HepG2 (cell line): ENCODE measurements around the gene ZNF488. TPM values are rescaled to one million over a fixed set of nuclear protein-coding genes. Genes with fewer than 3 reads are reported as not detected.

ENCODE experiments used
- ATAC-seq: fragments of 200-7000 bp; cut with Tn5 transposase; 3 replicates; pipeline ENCODE4 v1.9.1; 2020; ENCODE audit warnings: mild to moderate bottlenecking, moderate library complexity
- BruUV-seq: library from RNA; stranded (reverse); fragments of 400-500 nt; replicated peaks from 2 replicates; lab custom pipeline; 2021; lab: Mats Ljungman, UMichigan
- CTCF ChIA-PET: fragments of 300-600 bp; formaldehyde crosslinking; extraction: SDS; loops from one replicate; lab custom pipeline; 2021; ENCODE audit warnings: low total read pairs, inconsistent platforms, low intra/inter-chr PET ratio; lab: Yijun Ruan, JAX
- POLR2A ChIA-PET: fragments of 350-600 bp; sonication (Branson Sonifier 250); formaldehyde crosslinking; loops from one replicate; lab custom pipeline; 2020; ENCODE audit warnings: antibody characterized with exemption, inconsistent platforms; lab: Yijun Ruan, JAX
- DNase-seq: peaks from one replicate; pipeline ENCODE4 v3.0.0-alpha.2; 2015; ENCODE audit warnings: low spot score
- FAIRE-seq: peaks from 3 replicates; lab custom pipeline; 2011; peaks lifted over from hg19 to GRCh38; lab: Jason Lieb, UNC
- H2AFZ ChIP-seq: one replicate; pipeline ENCODE4 v1.6.1; 2011; ENCODE audit warnings: low read length, inconsistent platforms
- H3K27ac ChIP-seq: fragments of 300-600 bp; 3 replicates; pipeline ENCODE4 v1.8.0; 2011; ENCODE audit warnings: mixed run types, mild to moderate bottlenecking, mixed read lengths, low read length, inconsistent platforms; ENCODE audit not compliant: insufficient read depth; ENCODE audit errors: extremely low read length
- H3K27me3 ChIP-seq, 2 experiments: fragments of 200-600 bp in 1 of 2; 2 replicates in 1 of 2; 3 replicates in 1 of 2; pipeline versions ENCODE4 v1.6.0 to v1.8.0; 2011; ENCODE audit warnings: low read length in 2 of 2, mild to moderate bottlenecking in 2 of 2, moderate library complexity in 2 of 2, inconsistent platforms in 1 of 2; ENCODE audit not compliant: insufficient read depth in 2 of 2, control insufficient read depth in 1 of 2
- H3K36me3 ChIP-seq, 2 experiments: fragments of 200-600 bp in 1 of 2; replicated peaks in 1 of 2; 2 replicates in 1 of 2; 3 replicates in 1 of 2; pipeline versions ENCODE4 v1.5.1 to v1.8.0; 2011; ENCODE audit warnings: low read length in 2 of 2, inconsistent platforms in 1 of 2; ENCODE audit not compliant: insufficient read depth in 2 of 2, control insufficient read depth in 1 of 2
- H3K4me1 ChIP-seq: 2 replicates; pipeline ENCODE4 v1.5.1; 2012; ENCODE audit warnings: low read length, inconsistent platforms; ENCODE audit not compliant: insufficient read depth
- H3K4me2 ChIP-seq: 2 replicates; pipeline ENCODE4 v1.6.0; 2011; ENCODE audit warnings: low read depth, low read length, inconsistent platforms
- H3K4me3 ChIP-seq, 3 experiments: fragments of 200-600 bp in 1 of 3; sonication (generic), shearing (Covaris generic) in 1 of 3; replicated peaks in 1 of 3; 2 replicates each; pipeline ENCODE4 v1.5.1; 2011 to 2016; ENCODE audit warnings: low read length in 3 of 3, inconsistent platforms in 2 of 3, low read depth in 2 of 3, mild to moderate bottlenecking in 2 of 3, control low read depth in 1 of 3, mixed read lengths in 1 of 3; ENCODE audit not compliant: insufficient read depth in 1 of 3
- H3K79me2 ChIP-seq: one replicate; pipeline ENCODE4 v1.6.1; 2011; ENCODE audit warnings: low read length, inconsistent platforms; ENCODE audit not compliant: insufficient read depth
- H3K9ac ChIP-seq: 2 replicates; pipeline ENCODE4 v1.6.0; 2011; ENCODE audit warnings: mild to moderate bottlenecking, low read depth, low read length, inconsistent platforms; ENCODE audit not compliant: insufficient read depth
- H3K9me3 ChIP-seq: 2 replicates; pipeline ENCODE4 v1.5.1; 2012; ENCODE audit warnings: mild to moderate bottlenecking, low read length
- H4K20me1 ChIP-seq: 2 replicates; pipeline ENCODE4 v1.6.0; 2011; ENCODE audit warnings: inconsistent platforms, mild to moderate bottlenecking, low read length, moderate library complexity; ENCODE audit not compliant: insufficient read depth
- AGO1 ChIP-seq: fragments of 200-400 bp; formaldehyde crosslinking; IDR thresholded peaks from 2 replicates; pipeline ENCODE4 v1.6.1; 2017; ENCODE audit warnings: mild to moderate bottlenecking, low read depth, low read length, moderate library complexity; ENCODE audit not compliant: poor library complexity, severe bottlenecking
- AKAP8 ChIP-seq: sonication (generic); formaldehyde crosslinking; IDR thresholded peaks from 2 replicates; pipeline ENCODE4 v1.5.1; 2020; ENCODE audit warnings: mild to moderate bottlenecking, missing genetic modification reagents
- FIP1L1 ChIP-seq: fragments of 200-400 bp; formaldehyde crosslinking; IDR thresholded peaks from 2 replicates; pipeline ENCODE4 v1.6.1; 2018; ENCODE audit warnings: low read depth, mild to moderate bottlenecking, low read length, moderate library complexity, borderline replicate concordance; ENCODE audit not compliant: insufficient read depth
- KLF11 ChIP-seq: IDR thresholded peaks from 2 replicates; pipeline ENCODE4 v1.6.1; 2016; ENCODE audit warnings: missing compliant biosample characterization
- KMT2A ChIP-seq: sonication (generic); formaldehyde crosslinking; IDR thresholded peaks from 2 replicates; pipeline ENCODE4 v1.4.0; 2020; ENCODE audit warnings: missing genetic modification reagents
- MAX ChIP-seq: IDR thresholded peaks from 2 replicates; pipeline ENCODE4 v1.6.1; 2012; ENCODE audit warnings: inconsistent platforms
- SIN3A ChIP-seq: IDR thresholded peaks from 2 replicates; pipeline ENCODE4 v1.6.1; 2011; ENCODE audit warnings: low read depth, mild to moderate bottlenecking, control low read depth, low read length, borderline replicate concordance
- SP2 ChIP-seq: sonication (generic); formaldehyde crosslinking; IDR thresholded peaks from 2 replicates; pipeline ENCODE4 v1.5.1; 2020; ENCODE audit warnings: mild to moderate bottlenecking, missing genetic modification reagents
- SPEN ChIP-seq: sonication (generic); formaldehyde crosslinking; IDR thresholded peaks from 2 replicates; pipeline ENCODE4 v1.5.1; 2020; ENCODE audit warnings: low read depth, mild to moderate bottlenecking, missing genetic modification reagents
- YEATS2 ChIP-seq: sonication (generic); formaldehyde crosslinking; IDR thresholded peaks from 2 replicates; pipeline ENCODE4 v1.4.0; 2020; ENCODE audit warnings: missing genetic modification reagents, borderline replicate concordance
- WGBS: methylation state at CpG from one replicate; pipeline ENCODE4 v1.1.6; 2017; ENCODE audit warnings: low lambda C conversion rate; 5-methylcytosine and 5-hydroxymethylcytosine counted together
- in situ Hi-C: cut with HindIII; loops from 2 replicates; pipeline ENCODE4 v1.10.0; 2017; ENCODE audit warnings: low pct_unique_long_range_greater_than_20kb; ENCODE audit not compliant: extremely low pct_ligation_motif_present
- intact Hi-C: fragments of 100-400 bp; cut with micrococcal nuclease; formaldehyde crosslinking; loops from one replicate; pipeline ENCODE4 v1.10.0; 2022; ENCODE audit not compliant: unreplicated experiment
- polyA plus RNA-seq, 8 experiments: library from polyadenylated mRNA; depleted of rRNA in 3 of 8; stranded (reverse) in 7 of 8; unstranded in 1 of 8; fragments of >200 nt; fragmentation: Illumina TruSeq in 4 of 8; extraction: Trizol in 4 of 8; gene quantifications; 2 replicates each; pipeline versions ENCODE4 v1.2.1 to v1.2.3, GENCODE V29; 2011 to 2016; ENCODE audit warnings: low read depth in 4 of 8, missing spikeins in 1 of 8, mixed read lengths in 1 of 8; ENCODE audit not compliant: insufficient read depth in 1 of 8
- total RNA-seq, 5 experiments: library from RNA; depleted of rRNA; stranded (reverse); fragments of >200 nt; fragmentation: Illumina TruSeq; extraction: Trizol; gene quantifications; 2 replicates each; pipeline ENCODE4 v1.2.3, GENCODE V29; 2016; ENCODE audit warnings: low read depth in 1 of 5
- TF ChIP-seq, protein P1 (sequence below): sonication (generic); formaldehyde crosslinking; IDR thresholded peaks from 2 replicates; pipeline ENCODE4 v1.5.1; 2020; ENCODE audit warnings: mild to moderate bottlenecking, moderate library complexity, missing genetic modification reagents
- TF ChIP-seq, protein P2 (sequence below): IDR thresholded peaks from 2 replicates; pipeline ENCODE4 v1.6.1; 2016; ENCODE audit warnings: low read depth, borderline replicate concordance
- TF ChIP-seq, protein P3 (sequence below): sonication (generic); formaldehyde crosslinking; IDR thresholded peaks from 2 replicates; pipeline ENCODE4 v1.4.0; 2020; ENCODE audit warnings: missing genetic modification reagents
- TF ChIP-seq, protein P4 (sequence below): sonication (generic); formaldehyde crosslinking; IDR thresholded peaks from 2 replicates; pipeline ENCODE4 v1.5.0; 2020; ENCODE audit warnings: mild to moderate bottlenecking, missing genetic modification reagents, moderate library complexity

Gene ZNF488
- total and polyA plus RNA-seq, 2 of the 13 experiments (the other 11 are each of a cell fraction or from before 2014, with no cell fraction given): 0.13 to 0.15 TPM

DNA sequence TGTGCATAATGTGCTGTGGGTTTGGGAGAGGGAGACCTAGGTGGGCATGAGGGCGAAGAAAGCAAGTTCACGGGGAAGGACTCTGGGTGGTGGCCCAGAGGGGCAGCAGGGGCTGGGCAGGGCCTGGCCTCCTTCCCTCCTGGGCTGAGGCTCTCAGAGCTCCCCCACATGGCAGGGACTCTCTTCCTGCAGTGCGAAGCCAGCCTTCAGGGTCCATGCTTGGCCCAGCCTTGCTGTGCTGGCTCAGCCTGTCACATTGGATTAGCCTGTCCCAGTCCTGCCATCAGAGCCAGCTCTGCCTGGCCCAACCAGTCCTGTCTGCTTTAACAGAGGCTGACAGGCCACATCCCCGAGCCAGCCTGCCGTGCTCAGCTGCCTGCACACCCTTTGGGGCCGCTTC, 20.4 kb upstream of the ZNF488 start (continued):
- TF ChIP-seq, protein P1, sequence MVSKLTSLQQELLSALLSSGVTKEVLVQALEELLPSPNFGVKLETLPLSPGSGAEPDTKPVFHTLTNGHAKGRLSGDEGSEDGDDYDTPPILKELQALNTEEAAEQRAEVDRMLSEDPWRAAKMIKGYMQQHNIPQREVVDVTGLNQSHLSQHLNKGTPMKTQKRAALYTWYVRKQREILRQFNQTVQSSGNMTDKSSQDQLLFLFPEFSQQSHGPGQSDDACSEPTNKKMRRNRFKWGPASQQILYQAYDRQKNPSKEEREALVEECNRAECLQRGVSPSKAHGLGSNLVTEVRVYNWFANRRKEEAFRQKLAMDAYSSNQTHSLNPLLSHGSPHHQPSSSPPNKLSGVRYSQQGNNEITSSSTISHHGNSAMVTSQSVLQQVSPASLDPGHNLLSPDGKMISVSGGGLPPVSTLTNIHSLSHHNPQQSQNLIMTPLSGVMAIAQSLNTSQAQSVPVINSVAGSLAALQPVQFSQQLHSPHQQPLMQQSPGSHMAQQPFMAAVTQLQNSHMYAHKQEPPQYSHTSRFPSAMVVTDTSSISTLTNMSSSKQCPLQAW (CRISPR knock-in tag): no peak
- TF ChIP-seq, all 625 proteins: peak for 0

DNA sequence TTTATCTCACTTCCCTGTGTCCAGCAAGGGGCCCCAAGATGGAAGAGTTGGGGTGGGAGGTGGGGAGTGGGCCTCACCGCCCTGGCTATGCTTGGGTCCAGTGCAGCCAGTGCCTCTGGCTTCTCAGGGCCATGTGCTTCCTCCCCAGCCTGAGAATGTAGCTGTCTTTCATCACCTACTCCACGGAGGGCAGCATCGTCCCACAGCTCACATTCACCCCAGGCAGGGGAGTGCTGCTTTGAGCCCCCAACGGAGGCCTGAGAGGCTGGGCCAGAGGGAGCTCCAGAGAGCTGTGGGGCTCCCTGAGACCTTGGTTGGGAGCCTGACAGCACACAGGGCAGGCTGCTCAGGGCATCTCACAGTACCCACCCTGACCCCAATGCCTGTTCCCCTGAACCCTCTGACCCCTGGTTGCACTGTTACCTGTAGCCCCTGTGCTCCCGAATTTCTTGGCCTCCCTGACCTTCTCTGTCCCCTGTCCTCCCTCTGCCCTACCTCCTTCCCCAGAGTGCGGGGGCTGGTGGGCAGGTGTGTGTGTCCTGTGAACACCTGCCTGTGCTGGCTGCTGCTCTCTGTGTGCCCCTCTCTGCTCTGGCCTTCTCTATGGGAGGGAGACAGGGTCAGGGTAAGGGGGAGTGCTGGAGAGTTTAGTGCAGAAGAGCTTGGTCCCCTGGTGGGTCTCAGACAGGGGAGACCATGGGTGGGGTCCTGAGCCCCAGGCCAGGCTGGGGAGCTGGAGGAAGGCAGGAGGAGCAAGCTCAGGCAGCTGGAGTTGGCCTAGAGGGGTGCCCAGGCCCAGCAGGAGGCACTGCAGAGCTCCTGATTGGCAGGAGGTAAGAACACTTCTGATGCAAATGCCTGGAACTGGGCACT, 19.6 kb upstream of the ZNF488 start:
- intact Hi-C loops: no loop called here
- no TSS peak for BruUV-seq
- 44% methylated on average over 5 of the region's 6 CpGs for WGBS
- TF ChIP-seq MAX: no peak
- peak; percentile 50 for TF ChIP-seq AGO1
- TF ChIP-seq SIN3A: no peak
- TF ChIP-seq, protein P2, sequence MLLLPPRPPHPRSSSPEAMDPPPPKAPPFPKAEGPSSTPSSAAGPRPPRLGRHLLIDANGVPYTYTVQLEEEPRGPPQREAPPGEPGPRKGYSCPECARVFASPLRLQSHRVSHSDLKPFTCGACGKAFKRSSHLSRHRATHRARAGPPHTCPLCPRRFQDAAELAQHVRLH (CRISPR knock-in tag): no peak
- no peak for TF ChIP-seq SPEN (CRISPR knock-in tag)
- no peak for TF ChIP-seq SP2
- TF ChIP-seq KMT2A (CRISPR knock-in tag): no peak
- no peak for TF ChIP-seq FIP1L1
- TF ChIP-seq, protein P3, sequence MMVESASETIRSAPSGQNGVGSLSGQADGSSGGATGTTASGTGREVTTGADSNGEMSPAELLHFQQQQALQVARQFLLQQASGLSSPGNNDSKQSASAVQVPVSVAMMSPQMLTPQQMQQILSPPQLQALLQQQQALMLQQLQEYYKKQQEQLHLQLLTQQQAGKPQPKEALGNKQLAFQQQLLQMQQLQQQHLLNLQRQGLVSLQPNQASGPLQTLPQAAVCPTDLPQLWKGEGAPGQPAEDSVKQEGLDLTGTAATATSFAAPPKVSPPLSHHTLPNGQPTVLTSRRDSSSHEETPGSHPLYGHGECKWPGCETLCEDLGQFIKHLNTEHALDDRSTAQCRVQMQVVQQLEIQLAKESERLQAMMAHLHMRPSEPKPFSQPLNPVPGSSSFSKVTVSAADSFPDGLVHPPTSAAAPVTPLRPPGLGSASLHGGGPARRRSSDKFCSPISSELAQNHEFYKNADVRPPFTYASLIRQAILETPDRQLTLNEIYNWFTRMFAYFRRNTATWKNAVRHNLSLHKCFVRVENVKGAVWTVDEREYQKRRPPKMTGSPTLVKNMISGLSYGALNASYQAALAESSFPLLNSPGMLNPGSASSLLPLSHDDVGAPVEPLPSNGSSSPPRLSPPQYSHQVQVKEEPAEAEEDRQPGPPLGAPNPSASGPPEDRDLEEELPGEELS (CRISPR knock-in tag): no peak
- TF ChIP-seq, protein P4, sequence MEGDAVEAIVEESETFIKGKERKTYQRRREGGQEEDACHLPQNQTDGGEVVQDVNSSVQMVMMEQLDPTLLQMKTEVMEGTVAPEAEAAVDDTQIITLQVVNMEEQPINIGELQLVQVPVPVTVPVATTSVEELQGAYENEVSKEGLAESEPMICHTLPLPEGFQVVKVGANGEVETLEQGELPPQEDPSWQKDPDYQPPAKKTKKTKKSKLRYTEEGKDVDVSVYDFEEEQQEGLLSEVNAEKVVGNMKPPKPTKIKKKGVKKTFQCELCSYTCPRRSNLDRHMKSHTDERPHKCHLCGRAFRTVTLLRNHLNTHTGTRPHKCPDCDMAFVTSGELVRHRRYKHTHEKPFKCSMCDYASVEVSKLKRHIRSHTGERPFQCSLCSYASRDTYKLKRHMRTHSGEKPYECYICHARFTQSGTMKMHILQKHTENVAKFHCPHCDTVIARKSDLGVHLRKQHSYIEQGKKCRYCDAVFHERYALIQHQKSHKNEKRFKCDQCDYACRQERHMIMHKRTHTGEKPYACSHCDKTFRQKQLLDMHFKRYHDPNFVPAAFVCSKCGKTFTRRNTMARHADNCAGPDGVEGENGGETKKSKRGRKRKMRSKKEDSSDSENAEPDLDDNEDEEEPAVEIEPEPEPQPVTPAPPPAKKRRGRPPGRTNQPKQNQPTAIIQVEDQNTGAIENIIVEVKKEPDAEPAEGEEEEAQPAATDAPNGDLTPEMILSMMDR (CRISPR knock-in tag): peak; percentile 4; the same call in 1 of the 2 replicates
- no peak for TF ChIP-seq AKAP8
- no peak for TF ChIP-seq YEATS2 (CRISPR knock-in tag)
- no peak for TF ChIP-seq KLF11 (CRISPR knock-in tag)

More for the DNA sequence above, 19.6 kb upstream of the ZNF488 start:
- H3K27me3 ChIP-seq: no peaks in the 10 kb centered on the region
- no peaks in the 10 kb centered on the region for H3K79me2 ChIP-seq
- H4K20me1 ChIP-seq: no peaks in the 10 kb centered on the region
- H3K4me3 ChIP-seq: no peak overlapping the region
- H3K36me3 ChIP-seq: no peaks in the 10 kb centered on the region
- POLR2A ChIA-PET: no interaction called here
- no peak overlapping the region for H2AFZ ChIP-seq
- H3K9ac ChIP-seq: no peak overlapping the region
- H3K4me2 ChIP-seq: no peak overlapping the region
- H3K27ac ChIP-seq: no peak overlapping the region
- H3K4me1 ChIP-seq: peaks cover 38% of the 10 kb centered on the region
- no peaks in the 10 kb centered on the region for H3K9me3 ChIP-seq
- DNase-seq: no peak
- ATAC-seq: no peak; the same call in 2 of the 3 replicates
- CTCF ChIA-PET: no interaction called here
- no peak for FAIRE-seq
- in situ Hi-C loops: no loop called here
